Transverse colon (tissue), 3 donors: ENCODE data around the gene RSU1.

Source experiments
- CTCF ChIP-seq, 5 experiments: fragments of 200-600 bp in 3 of 5; fragments of 450-650 bp in 2 of 5; sonication (generic) in 3 of 5; IDR thresholded peaks; 1 replicate in 2 of 5; 2 replicates in 3 of 5; pipeline ENCODE4 v1.5.1; 2016 to 2017; ENCODE audit warnings: antibody characterized with exemption in 5 of 5, inconsistent platforms in 3 of 5, mild to moderate bottlenecking in 2 of 5, moderate library complexity in 1 of 5
- POLR2A ChIP-seq: fragments of 450-650 bp; IDR thresholded peaks from one replicate; pipeline ENCODE4 v1.6.1; 2016; ENCODE audit warnings: antibody characterized with exemption, mild to moderate bottlenecking, moderate library complexity

GRCh38 chr10:16690417-16690816, 126.8 kb downstream of the RSU1 start:
- TF ChIP-seq POLR2A (no peak), CTCF (IDR thresholded peaks at IDR 0.05) (no peak)
